HepG2 (cell line): ENCODE results near the gene CCNYL1. TPM values are rescaled to one million over a fixed set of nuclear protein-coding genes. Genes with fewer than 3 reads are reported as not detected.
A peak's percentile ranks its signal among the peaks of the same experiment; 100 is the strongest.

Experiments
- CENPT ChIP-seq: sonication (generic); formaldehyde crosslinking; IDR thresholded peaks from 2 replicates; pipeline ENCODE4 v1.8.0; 2022; ENCODE audit warnings: low read depth, mild to moderate bottlenecking, moderate library complexity, missing genetic modification reagents
- FOXM1 ChIP-seq: sonication (generic); formaldehyde crosslinking; IDR thresholded peaks from 2 replicates; pipeline ENCODE4 v1.5.0; 2020; ENCODE audit warnings: missing genetic modification reagents
- GABPB1 ChIP-seq: IDR thresholded peaks from 2 replicates; pipeline ENCODE4 v1.6.1; 2016; ENCODE audit warnings: mild to moderate bottlenecking, missing genetic modification reagents, moderate library complexity, missing compliant biosample characterization
- HES4 ChIP-seq: sonication (generic); formaldehyde crosslinking; IDR thresholded peaks from 2 replicates; pipeline ENCODE4 v1.9.0; 2021; ENCODE audit warnings: mild to moderate bottlenecking, missing genetic modification reagents, borderline replicate concordance
- KDM1A ChIP-seq: IDR thresholded peaks from 2 replicates; pipeline ENCODE4 v1.6.1; 2016; ENCODE audit warnings: missing compliant biosample characterization
- KDM3A ChIP-seq: IDR thresholded peaks from 2 replicates; pipeline ENCODE4 v1.6.1; 2018; ENCODE audit warnings: low read depth, missing compliant biosample characterization
- KDM5A ChIP-seq: fragments of 200-600 bp; sonication (generic); IDR thresholded peaks from 2 replicates; pipeline ENCODE4 v1.7.0; 2018; ENCODE audit warnings: antibody characterized with exemption, mild to moderate bottlenecking, low read length, borderline replicate concordance
- MAFG ChIP-seq: sonication (generic); formaldehyde crosslinking; IDR thresholded peaks from 2 replicates; pipeline ENCODE4 v1.5.1; 2020; ENCODE audit warnings: mild to moderate bottlenecking, missing genetic modification reagents
- MLX ChIP-seq: IDR thresholded peaks from 2 replicates; pipeline ENCODE4 v1.6.1; 2016
- NBN ChIP-seq: fragments of 450-650 bp; conservative IDR thresholded peaks from 2 replicates; pipeline ENCODE4 v1.6.1; 2017
- NFIB ChIP-seq: sonication (generic); formaldehyde crosslinking; IDR thresholded peaks from 2 replicates; pipeline ENCODE4 v1.9.0; 2021; ENCODE audit warnings: missing genetic modification reagents, mild to moderate bottlenecking, borderline replicate concordance
- NKX3-1 ChIP-seq: sonication (generic); formaldehyde crosslinking; IDR thresholded peaks from 2 replicates; pipeline ENCODE4 v1.5.0; 2020; ENCODE audit warnings: missing genetic modification reagents
- RXRA ChIP-seq: sonication (generic); formaldehyde crosslinking; IDR thresholded peaks from 2 replicates; pipeline ENCODE4 v1.5.1; 2020; ENCODE audit warnings: missing genetic modification reagents
- SIN3A ChIP-seq: IDR thresholded peaks from 2 replicates; pipeline ENCODE4 v1.6.1; 2011; ENCODE audit warnings: low read depth, mild to moderate bottlenecking, control low read depth, low read length, borderline replicate concordance
- SOX13 ChIP-seq, 3 experiments: fragments of 450-650 bp in 1 of 3; sonication (generic) in 1 of 3; formaldehyde crosslinking in 1 of 3; IDR thresholded peaks in 2 of 3; conservative IDR thresholded peaks in 1 of 3; 2 replicates each; pipeline versions ENCODE4 v1.5.0 to v1.6.1; 2016 to 2020; ENCODE audit warnings: antibody characterized with exemption in 1 of 3, mild to moderate bottlenecking in 1 of 3, missing compliant biosample characterization in 1 of 3, missing genetic modification reagents in 1 of 3, moderate library complexity in 1 of 3
- SP2 ChIP-seq: sonication (generic); formaldehyde crosslinking; IDR thresholded peaks from 2 replicates; pipeline ENCODE4 v1.5.1; 2020; ENCODE audit warnings: mild to moderate bottlenecking, missing genetic modification reagents
- ZNF235 ChIP-seq: sonication (generic); formaldehyde crosslinking; IDR thresholded peaks from 2 replicates; pipeline ENCODE4 v1.8.1; 2023; ENCODE audit warnings: mild to moderate bottlenecking, missing genetic modification reagents, borderline replicate concordance
- ZNF670 ChIP-seq: sonication (generic); formaldehyde crosslinking; IDR thresholded peaks from 2 replicates; pipeline ENCODE4 v1.8.0; 2022; ENCODE audit warnings: mild to moderate bottlenecking, missing genetic modification reagents, borderline replicate concordance
- ZNF704 ChIP-seq: sonication (generic); formaldehyde crosslinking; IDR thresholded peaks from 2 replicates; pipeline ENCODE4 v1.8.1; 2023; ENCODE audit warnings: mild to moderate bottlenecking, inconsistent platforms, moderate library complexity, missing genetic modification reagents, borderline replicate concordance
- polyA plus RNA-seq, 8 experiments: library from polyadenylated mRNA; depleted of rRNA in 3 of 8; stranded (reverse) in 7 of 8; unstranded in 1 of 8; fragments of >200 nt; fragmentation: Illumina TruSeq in 4 of 8; extraction: Trizol in 4 of 8; gene quantifications; 2 replicates each; pipeline versions ENCODE4 v1.2.1 to v1.2.3, GENCODE V29; 2011 to 2016; ENCODE audit warnings: low read depth in 4 of 8, missing spikeins in 1 of 8, mixed read lengths in 1 of 8; ENCODE audit not compliant: insufficient read depth in 1 of 8
- total RNA-seq, 5 experiments: library from RNA; depleted of rRNA; stranded (reverse); fragments of >200 nt; fragmentation: Illumina TruSeq; extraction: Trizol; gene quantifications; 2 replicates each; pipeline ENCODE4 v1.2.3, GENCODE V29; 2016; ENCODE audit warnings: low read depth in 1 of 5
- TF ChIP-seq, protein P1 (sequence below): sonication (generic); formaldehyde crosslinking; IDR thresholded peaks from 2 replicates; pipeline ENCODE4 v1.8.1; 2023; ENCODE audit warnings: missing genetic modification reagents, inconsistent platforms, borderline replicate concordance
- TF ChIP-seq, protein P2 (sequence below): sonication (generic); formaldehyde crosslinking; IDR thresholded peaks from 2 replicates; pipeline ENCODE4 v1.4.0; 2020; ENCODE audit warnings: missing genetic modification reagents, borderline replicate concordance

CCNYL1 gene
- total and polyA plus RNA-seq, 2 of the 13 experiments (the other 11 are each of a cell fraction or from before 2014, with no cell fraction given), result 12.5 to 16.2 TPM

GRCh38 chr2:207768168-207768865 lies 56.9 kb downstream of the CCNYL1 start (continued):
- TF ChIP-seq NFIB, result no peak
- TF ChIP-seq ZNF704 (CRISPR knock-in tag), result peak; percentile 71; the same call in 1 of the 2 replicates
- peak; percentile 75; the same call in 1 of the 2 replicates for TF ChIP-seq ZNF670
- TF ChIP-seq RXRA (CRISPR knock-in tag), result peak; percentile 19; the same call in 1 of the 2 replicates
- TF ChIP-seq KDM3A (CRISPR knock-in tag), result peak; percentile 24; the same call in 1 of the 2 replicates
- no peak for TF ChIP-seq NBN
- no peak for TF ChIP-seq SOX13 (IDR thresholded peaks at IDR 0.05)
- peak in 1 of 2 experiments; percentile 37; a peak in 1 of 4 replicates for TF ChIP-seq SOX13 (CRISPR knock-in tag; conservative IDR thresholded peaks at IDR 0.05 in 1 of 2, IDR thresholded peaks at IDR 0.05 in 1 of 2)
- peak; percentile 68 for TF ChIP-seq GABPB1 (CRISPR knock-in tag)
- 0 out of 2 replicates have a peak, but pooled peaks have one; percentile 2 for TF ChIP-seq KDM1A (CRISPR knock-in tag)
- TF ChIP-seq SP2, result no peak; the same call in 1 of the 2 replicates
- TF ChIP-seq MLX, result no peak
- peak; percentile 36; the same call in 1 of the 2 replicates for TF ChIP-seq ZNF235 (CRISPR knock-in tag)
- TF ChIP-seq SIN3A, result peak; percentile 39; the same call in 1 of the 2 replicates
- peak; percentile 38; the same call in 1 of the 2 replicates for TF ChIP-seq KDM5A
- TF ChIP-seq, protein P1, sequence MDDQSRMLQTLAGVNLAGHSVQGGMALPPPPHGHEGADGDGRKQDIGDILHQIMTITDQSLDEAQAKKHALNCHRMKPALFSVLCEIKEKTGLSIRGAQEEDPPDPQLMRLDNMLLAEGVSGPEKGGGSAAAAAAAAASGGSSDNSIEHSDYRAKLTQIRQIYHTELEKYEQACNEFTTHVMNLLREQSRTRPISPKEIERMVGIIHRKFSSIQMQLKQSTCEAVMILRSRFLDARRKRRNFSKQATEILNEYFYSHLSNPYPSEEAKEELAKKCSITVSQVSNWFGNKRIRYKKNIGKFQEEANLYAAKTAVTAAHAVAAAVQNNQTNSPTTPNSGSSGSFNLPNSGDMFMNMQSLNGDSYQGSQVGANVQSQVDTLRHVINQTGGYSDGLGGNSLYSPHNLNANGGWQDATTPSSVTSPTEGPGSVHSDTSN (CRISPR knock-in tag), result 0 out of 2 replicates have a peak, but pooled peaks have one; percentile 35
- TF ChIP-seq CENPT (CRISPR knock-in tag), result peak; percentile 87
- peak; percentile 31; the same call in 1 of the 2 replicates for TF ChIP-seq NKX3-1 (CRISPR knock-in tag)
- TF ChIP-seq FOXM1 (CRISPR knock-in tag), result no peak
- TF ChIP-seq, protein P2, sequence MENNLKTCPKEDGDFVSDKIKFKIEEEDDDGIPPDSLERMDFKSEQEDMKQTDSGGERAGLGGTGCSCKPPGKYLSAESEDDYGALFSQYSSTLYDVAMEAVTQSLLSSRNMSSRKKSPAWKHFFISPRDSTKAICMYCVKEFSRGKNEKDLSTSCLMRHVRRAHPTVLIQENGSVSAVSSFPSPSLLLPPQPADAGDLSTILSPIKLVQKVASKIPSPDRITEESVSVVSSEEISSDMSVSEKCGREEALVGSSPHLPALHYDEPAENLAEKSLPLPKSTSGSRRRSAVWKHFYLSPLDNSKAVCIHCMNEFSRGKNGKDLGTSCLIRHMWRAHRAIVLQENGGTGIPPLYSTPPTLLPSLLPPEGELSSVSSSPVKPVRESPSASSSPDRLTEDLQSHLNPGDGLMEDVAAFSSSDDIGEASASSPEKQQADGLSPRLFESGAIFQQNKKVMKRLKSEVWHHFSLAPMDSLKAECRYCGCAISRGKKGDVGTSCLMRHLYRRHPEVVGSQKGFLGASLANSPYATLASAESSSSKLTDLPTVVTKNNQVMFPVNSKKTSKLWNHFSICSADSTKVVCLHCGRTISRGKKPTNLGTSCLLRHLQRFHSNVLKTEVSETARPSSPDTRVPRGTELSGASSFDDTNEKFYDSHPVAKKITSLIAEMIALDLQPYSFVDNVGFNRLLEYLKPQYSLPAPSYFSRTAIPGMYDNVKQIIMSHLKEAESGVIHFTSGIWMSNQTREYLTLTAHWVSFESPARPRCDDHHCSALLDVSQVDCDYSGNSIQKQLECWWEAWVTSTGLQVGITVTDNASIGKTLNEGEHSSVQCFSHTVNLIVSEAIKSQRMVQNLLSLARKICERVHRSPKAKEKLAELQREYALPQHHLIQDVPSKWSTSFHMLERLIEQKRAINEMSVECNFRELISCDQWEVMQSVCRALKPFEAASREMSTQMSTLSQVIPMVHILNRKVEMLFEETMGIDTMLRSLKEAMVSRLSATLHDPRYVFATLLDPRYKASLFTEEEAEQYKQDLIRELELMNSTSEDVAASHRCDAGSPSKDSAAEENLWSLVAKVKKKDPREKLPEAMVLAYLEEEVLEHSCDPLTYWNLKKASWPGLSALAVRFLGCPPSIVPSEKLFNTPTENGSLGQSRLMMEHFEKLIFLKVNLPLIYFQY (CRISPR knock-in tag), result peak; percentile 53
- TF ChIP-seq MAFG (CRISPR knock-in tag), result no peak
- TF ChIP-seq HES4, result peak; percentile 72; the same call in 1 of the 2 replicates
